Liver (tissue), 9 donors: Measurements from ENCODE around the gene CLCN7. TPM values are rescaled to one million over a fixed set of nuclear protein-coding genes. Genes with fewer than 3 reads are reported as not detected.

Source experiments
- DNase-seq: peaks from one replicate; pipeline ENCODE4 v3.0.0-alpha.2; 2017; ENCODE audit warnings: low spot score
- H3K27ac ChIP-seq, 2 donors: one replicate each; pipeline ENCODE4 v1.7.0; 2013; ENCODE audit warnings: inconsistent platforms in 2 of 2, low read length in 2 of 2, control low read depth in 1 of 2, low read depth in 1 of 2, mild to moderate bottlenecking in 1 of 2
- H3K27me3 ChIP-seq, 4 donors: one replicate each; pipeline versions ENCODE4 v1.6.1 to v1.7.0; 2013; ENCODE audit warnings: low read length in 3 of 4, inconsistent platforms in 1 of 4, mild to moderate bottlenecking in 1 of 4, moderate library complexity in 1 of 4; ENCODE audit not compliant: control insufficient read depth in 4 of 4, insufficient read depth in 4 of 4
- H3K36me3 ChIP-seq, 4 donors: one replicate each; pipeline versions ENCODE4 v1.6.1 to v1.7.0; 2013; ENCODE audit warnings: low read length in 3 of 4, mild to moderate bottlenecking in 3 of 4, low read depth in 1 of 4, moderate library complexity in 1 of 4; ENCODE audit not compliant: control insufficient read depth in 4 of 4, insufficient read depth in 3 of 4
- H3K4me1 ChIP-seq, 4 donors: one replicate each; pipeline versions ENCODE4 v1.6.1 to v1.7.0; 2013; ENCODE audit warnings: low read length in 3 of 4, mild to moderate bottlenecking in 3 of 4, moderate library complexity in 1 of 4; ENCODE audit not compliant: control insufficient read depth in 4 of 4, insufficient read depth in 4 of 4
- H3K4me3 ChIP-seq, 3 donors: one replicate each; pipeline versions ENCODE4 v1.6.1 to v1.7.0; 2013; ENCODE audit warnings: low read length in 3 of 3, control low read depth in 1 of 3, low read depth in 1 of 3, mild to moderate bottlenecking in 1 of 3
- H3K9ac ChIP-seq, 2 donors: one replicate each; pipeline ENCODE4 v1.7.0; 2013; ENCODE audit warnings: low read length in 2 of 2, mild to moderate bottlenecking in 2 of 2, moderate library complexity in 2 of 2, control low read depth in 1 of 2, low read depth in 1 of 2
- H3K9me3 ChIP-seq, 4 donors: one replicate each; pipeline versions ENCODE4 v1.6.1 to v1.7.0; 2013; ENCODE audit warnings: low read length in 3 of 4; ENCODE audit not compliant: control insufficient read depth in 4 of 4
- ATF3 ChIP-seq: IDR thresholded peaks from 2 replicates; pipeline ENCODE4 v1.6.1; 2016; ENCODE audit warnings: antibody characterized with exemption
- CTCF ChIP-seq: fragments of 150-350 bp; IDR thresholded peaks from 2 replicates; pipeline ENCODE4 v1.5.1; 2017; ENCODE audit warnings: improper control_type of control experiment, low read depth, low read length; ENCODE audit not compliant: missing input control
- EGR1 ChIP-seq, 2 donors: IDR thresholded peaks; 2 replicates each; pipeline ENCODE4 v1.6.1; 2016 to 2018; ENCODE audit warnings: antibody characterized with exemption in 2 of 2, low read depth in 2 of 2
- FOXA1 ChIP-seq: IDR thresholded peaks from 2 replicates; pipeline ENCODE4 v1.6.1; 2016; ENCODE audit warnings: antibody characterized with exemption
- HNF4A ChIP-seq, 2 donors: conservative IDR thresholded peaks; 2 replicates each; pipeline ENCODE4 v1.6.1; 2016; ENCODE audit warnings: antibody characterized with exemption in 2 of 2, mild to moderate bottlenecking in 2 of 2
- HNF4G ChIP-seq: IDR thresholded peaks from 2 replicates; pipeline ENCODE4 v1.6.1; 2016; ENCODE audit warnings: antibody characterized with exemption
- NR2F2 ChIP-seq: IDR thresholded peaks from 2 replicates; pipeline ENCODE4 v1.6.1; 2016; ENCODE audit warnings: antibody characterized with exemption
- REST ChIP-seq: IDR thresholded peaks from 2 replicates; pipeline ENCODE4 v1.6.1; 2016; ENCODE audit warnings: antibody characterized with exemption, mild to moderate bottlenecking
- RXRA ChIP-seq, 2 donors: IDR thresholded peaks; 2 replicates each; pipeline ENCODE4 v1.6.1; 2017 to 2018; ENCODE audit warnings: antibody characterized with exemption in 2 of 2, mild to moderate bottlenecking in 1 of 2
- SP1 ChIP-seq: IDR thresholded peaks from 2 replicates; pipeline ENCODE4 v1.6.1; 2018; ENCODE audit warnings: antibody characterized with exemption, mild to moderate bottlenecking
- TAF1 ChIP-seq: conservative IDR thresholded peaks from 2 replicates; pipeline ENCODE4 v1.6.1; 2016; ENCODE audit warnings: antibody characterized with exemption, mild to moderate bottlenecking
- ZBTB33 ChIP-seq: IDR thresholded peaks from 2 replicates; pipeline ENCODE4 v1.6.1; 2016; ENCODE audit warnings: antibody characterized with exemption
- WGBS: extraction: QIAGEN DNeasy Blood & Tissue Kit; methylation state at CpG from one replicate; pipeline ENCODE4 v1.1.7; 2013; 5-methylcytosine and 5-hydroxymethylcytosine counted together
- polyA plus RNA-seq, 2 donors: library from polyadenylated mRNA; stranded (reverse) in 1 of 2; unstranded in 1 of 2; fragments of 200-250 nt in 1 of 2; fragments of >200 nt in 1 of 2; fragmentation: Nextera tagmentation in 1 of 2; extraction: Ambion mirVana in 1 of 2; gene quantifications; one replicate each; pipeline versions ENCODE4 v1.2.1 to v1.2.3, GENCODE V29; 2013 to 2015
- total RNA-seq, 2 donors: library from RNA; depleted of rRNA; stranded (reverse); fragments of >200 nt; gene quantifications; one replicate each; pipeline ENCODE4 v1.2.3, GENCODE V29; 2014
- donor health status: healthy.
- donor health status: healthy.
- donor health status: healthy.
- donor health status: healthy.
- donor health status: healthy.

CLCN7 gene
- total and polyA plus RNA-seq, 4 donors = 13.9 to 36.2 (median 30.2) TPM

- Histone ChIP-seq H3K27ac (no peak overlapping the region), H3K4me1 (peaks cover 0 to 2% (median 1%) of the 10 kb centered on the region in 4 donors), H3K36me3 (no peaks in the 10 kb centered on the region), H3K9me3 (no peaks in the 10 kb centered on the region), H3K9ac (no peak overlapping the region), H3K27me3 (no peaks in the 10 kb centered on the region), H3K4me3 (no peak overlapping the region)
- DNase-seq = no peak
- WGBS = 88% methylated on average over 31 of the region's 32 CpGs
- TF ChIP-seq ZBTB33 (no peak), HNF4G (no peak), NR2F2 (no peak), REST (no peak), FOXA1 (no peak), RXRA (IDR thresholded peaks at IDR 0.05) (no peak), ATF3 (no peak), HNF4A (conservative IDR thresholded peaks at IDR 0.05) (no peak), SP1 (no peak)
Observed at GRCh38 chr16:1435921-1436697, 38.7 kb downstream of the CLCN7 start.

- WGBS = 96% methylated on average over 40 of the region's 40 CpGs
- DNase-seq = no peak
- H3K4me1 ChIP-seq = peaks cover 5 to 14% (median 9%) of the 10 kb centered on the region in 4 donors
- H3K27ac ChIP-seq = no peak overlapping the region
- H3K27me3 ChIP-seq = no peaks in the 10 kb centered on the region
- TF ChIP-seq RXRA (IDR thresholded peaks at IDR 0.05) (no peak), REST (no peak), EGR1 (IDR thresholded peaks at IDR 0.05; ENCODE audit: low read depth in 2 of 2) (no peak), TAF1 (no peak), CTCF (no peak), FOXA1 (no peak)
- no peaks in the 10 kb centered on the region for H3K36me3 ChIP-seq
- H3K9me3 ChIP-seq = no peaks in the 10 kb centered on the region
- no peak overlapping the region for H3K9ac ChIP-seq
- H3K4me3 ChIP-seq = no peak overlapping the region
Observed at GRCh38 chr16:1434644-1435592, 39.9 kb downstream of the CLCN7 start.
